Uterus (tissue), 2 donors: ENCODE measurements around the gene CCDC149.

Experiments used
- POLR2A ChIP-seq, 2 donors: fragments of 450-650 bp; IDR thresholded peaks; one replicate each; pipeline ENCODE4 v1.6.1; 2016; ENCODE audit warnings: antibody characterized with exemption in 2 of 2, mild to moderate bottlenecking in 1 of 2, moderate library complexity in 1 of 2
- TF ChIP-seq, protein P1 (sequence below), 4 experiments: fragments of 200-600 bp in 2 of 4; fragments of 450-650 bp in 2 of 4; sonication (generic) in 2 of 4; IDR thresholded peaks; one replicate each; pipeline ENCODE4 v1.5.1; 2016 to 2019; ENCODE audit warnings: antibody characterized with exemption in 4 of 4, mild to moderate bottlenecking in 2 of 4, moderate library complexity in 1 of 4

DNA sequence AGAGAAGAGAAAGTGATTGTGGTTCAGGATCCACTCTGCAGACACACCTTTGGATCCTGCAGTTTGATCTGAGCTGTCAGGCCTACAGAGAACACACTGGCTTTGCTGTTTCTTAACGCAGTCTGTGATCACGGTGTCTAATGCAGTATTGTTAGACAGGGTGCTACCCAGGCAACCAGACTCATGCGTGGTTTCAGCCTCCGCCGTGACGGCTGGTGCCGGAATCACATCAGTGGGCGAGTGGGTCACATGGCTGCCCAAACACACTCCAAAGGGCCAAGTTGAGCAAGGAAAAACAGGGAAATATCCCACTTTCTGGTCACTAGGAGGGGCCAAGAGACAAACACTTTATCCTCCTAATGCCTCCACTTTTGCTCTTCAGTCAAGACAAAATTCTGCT is 27.5 kb downstream of the CCDC149 start:
- TF ChIP-seq POLR2A (IDR thresholded peaks at IDR 0.05) = no peak
- TF ChIP-seq, protein P1, sequence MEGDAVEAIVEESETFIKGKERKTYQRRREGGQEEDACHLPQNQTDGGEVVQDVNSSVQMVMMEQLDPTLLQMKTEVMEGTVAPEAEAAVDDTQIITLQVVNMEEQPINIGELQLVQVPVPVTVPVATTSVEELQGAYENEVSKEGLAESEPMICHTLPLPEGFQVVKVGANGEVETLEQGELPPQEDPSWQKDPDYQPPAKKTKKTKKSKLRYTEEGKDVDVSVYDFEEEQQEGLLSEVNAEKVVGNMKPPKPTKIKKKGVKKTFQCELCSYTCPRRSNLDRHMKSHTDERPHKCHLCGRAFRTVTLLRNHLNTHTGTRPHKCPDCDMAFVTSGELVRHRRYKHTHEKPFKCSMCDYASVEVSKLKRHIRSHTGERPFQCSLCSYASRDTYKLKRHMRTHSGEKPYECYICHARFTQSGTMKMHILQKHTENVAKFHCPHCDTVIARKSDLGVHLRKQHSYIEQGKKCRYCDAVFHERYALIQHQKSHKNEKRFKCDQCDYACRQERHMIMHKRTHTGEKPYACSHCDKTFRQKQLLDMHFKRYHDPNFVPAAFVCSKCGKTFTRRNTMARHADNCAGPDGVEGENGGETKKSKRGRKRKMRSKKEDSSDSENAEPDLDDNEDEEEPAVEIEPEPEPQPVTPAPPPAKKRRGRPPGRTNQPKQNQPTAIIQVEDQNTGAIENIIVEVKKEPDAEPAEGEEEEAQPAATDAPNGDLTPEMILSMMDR (IDR thresholded peaks at IDR 0.05) = no peak
